GM13976 (cell line): ENCODE measurements around the gene TMEM169.

Source experiments
- DNase-seq: peaks from one replicate; pipeline ENCODE4 v3.0.0; 2012; ENCODE audit warnings: low spot score
- CTCF ChIP-seq: IDR thresholded peaks from 2 replicates; pipeline ENCODE4 v1.5.1; 2012; ENCODE audit warnings: borderline replicate concordance, mild to moderate bottlenecking; ENCODE audit not compliant: insufficient read depth; ENCODE audit errors: extremely low read depth, missing control alignments, control extremely low read depth
- in situ Hi-C: fragments of 300-500 bp; cut with MboI; formaldehyde crosslinking; loops from one replicate; pipeline ENCODE4 v1.12.0; 2022; ENCODE audit warnings: low sequenced_read_pairs, mixed read lengths, inconsistent platforms; ENCODE audit not compliant: unreplicated experiment

The TMEM169 gene

GRCh38 chr2:216083464-216084281, 2.0 kb downstream of the TMEM169 start:
- TF ChIP-seq CTCF: no peak
- DNase-seq: no peak
- in situ Hi-C loops: no loop called here

GRCh38 chr2:216084547-216084946, 2.8 kb downstream of the TMEM169 start:
- TF ChIP-seq CTCF: no peak
- in situ Hi-C loops: no loop called here
- DNase-seq: peak; percentile 31

GRCh38 chr2:216086207-216086893, 4.6 kb downstream of the TMEM169 start:
- peak; percentile 37 for DNase-seq

GRCh38 chr2:216090369-216090786, 8.7 kb downstream of the TMEM169 start:
- in situ Hi-C loops: no loop called here
- no peak for TF ChIP-seq CTCF
- peak; percentile 63 for DNase-seq

More at GRCh38 chr2:216086207-216086893, 4.6 kb downstream of the TMEM169 start:
- in situ Hi-C loops: no loop called here
- TF ChIP-seq CTCF: peak; percentile 4

- in situ Hi-C loops: no loop called here
- no peak for TF ChIP-seq CTCF
- DNase-seq: no peak
Observed at GRCh38 chr2:216092646-216093045, 10.9 kb downstream of the TMEM169 start.

- DNase-seq: no peak
- no peak for TF ChIP-seq CTCF
- in situ Hi-C loops: no loop called here
Observed at GRCh38 chr2:216094701-216095100, 13.0 kb downstream of the TMEM169 start.
